ENCODE results near the gene NINJ1.

DNA sequence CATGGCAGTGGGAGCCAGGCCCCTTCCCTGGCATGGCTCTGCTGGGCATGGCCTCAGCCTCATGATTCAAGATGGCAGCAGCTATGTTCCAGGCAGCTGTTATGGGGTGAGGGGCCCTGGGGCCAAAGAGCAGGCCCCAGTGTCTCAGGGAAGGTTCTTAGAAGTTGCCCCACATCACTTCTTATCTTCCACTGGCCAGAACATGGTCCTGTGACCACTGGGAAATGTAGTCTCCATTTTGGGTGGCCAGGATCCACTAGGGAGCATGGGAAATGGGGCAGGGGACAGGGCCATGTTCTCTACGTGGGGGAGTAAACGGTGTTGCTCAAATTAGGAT lies 57.3 kb downstream of the NINJ1 start:
- TF ChIP-seq, protein P1, sequence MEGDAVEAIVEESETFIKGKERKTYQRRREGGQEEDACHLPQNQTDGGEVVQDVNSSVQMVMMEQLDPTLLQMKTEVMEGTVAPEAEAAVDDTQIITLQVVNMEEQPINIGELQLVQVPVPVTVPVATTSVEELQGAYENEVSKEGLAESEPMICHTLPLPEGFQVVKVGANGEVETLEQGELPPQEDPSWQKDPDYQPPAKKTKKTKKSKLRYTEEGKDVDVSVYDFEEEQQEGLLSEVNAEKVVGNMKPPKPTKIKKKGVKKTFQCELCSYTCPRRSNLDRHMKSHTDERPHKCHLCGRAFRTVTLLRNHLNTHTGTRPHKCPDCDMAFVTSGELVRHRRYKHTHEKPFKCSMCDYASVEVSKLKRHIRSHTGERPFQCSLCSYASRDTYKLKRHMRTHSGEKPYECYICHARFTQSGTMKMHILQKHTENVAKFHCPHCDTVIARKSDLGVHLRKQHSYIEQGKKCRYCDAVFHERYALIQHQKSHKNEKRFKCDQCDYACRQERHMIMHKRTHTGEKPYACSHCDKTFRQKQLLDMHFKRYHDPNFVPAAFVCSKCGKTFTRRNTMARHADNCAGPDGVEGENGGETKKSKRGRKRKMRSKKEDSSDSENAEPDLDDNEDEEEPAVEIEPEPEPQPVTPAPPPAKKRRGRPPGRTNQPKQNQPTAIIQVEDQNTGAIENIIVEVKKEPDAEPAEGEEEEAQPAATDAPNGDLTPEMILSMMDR (IDR thresholded peaks at IDR 0.05; ENCODE audit: low read length): no peak
- TF ChIP-seq EZH2 (IDR thresholded peaks at IDR 0.05; ENCODE audit: borderline replicate concordance, low read length): no peak

Data from OCI-LY1 (cell line).